ENCODE measurements around the gene RNU4-1. TPM values are rescaled to one million over a fixed set of nuclear protein-coding genes. Genes with fewer than 3 reads are reported as not detected.

The RNU4-1 gene
- polyA plus RNA-seq, 3 donors: not detected

DNA sequence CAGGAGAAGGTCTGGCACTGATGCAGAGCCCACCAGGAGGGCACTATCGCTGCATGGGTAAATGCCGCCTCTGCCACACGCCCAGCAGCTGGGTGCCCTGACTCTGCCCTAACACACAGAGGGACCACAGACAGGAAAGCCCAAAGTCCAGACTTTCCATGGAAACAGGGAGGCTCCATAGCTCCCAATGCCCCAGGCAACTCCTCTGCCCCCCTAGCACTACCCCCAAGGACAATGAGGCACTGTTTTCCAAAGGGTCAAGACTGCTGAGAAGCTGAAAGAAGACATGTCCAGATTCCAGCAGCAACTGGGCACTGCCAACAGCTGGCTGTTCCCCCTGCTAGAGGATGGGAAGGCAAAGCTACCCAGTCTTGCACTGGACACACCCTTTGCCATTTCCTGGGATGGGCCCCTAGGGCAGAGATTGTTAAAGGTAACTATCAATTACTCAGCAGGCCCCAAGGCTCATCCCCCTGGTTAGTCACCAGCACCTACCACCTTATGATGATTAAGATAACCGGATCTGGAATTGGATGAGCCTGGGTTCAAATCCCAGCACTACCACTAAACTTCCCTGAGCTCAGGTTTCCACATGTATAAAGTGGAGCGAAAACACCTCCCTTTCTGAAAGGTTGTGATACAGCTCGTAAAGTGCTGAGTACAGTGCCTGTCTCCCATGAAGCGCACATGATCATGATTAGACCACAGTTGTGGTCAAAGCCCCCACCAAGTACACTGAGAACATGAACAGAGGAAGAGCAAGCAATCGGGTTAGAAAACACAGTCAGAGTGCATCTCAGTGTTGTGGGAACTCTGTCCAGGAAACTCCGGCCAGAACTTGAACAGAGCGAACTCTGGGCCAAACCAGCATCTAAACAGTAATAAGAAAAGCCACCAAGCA lies 30.8 kb downstream of the RNU4-1 start:
- peak overlapping the region; percentile 88 for H3K4me2 ChIP-seq (replicated peaks; ENCODE audit: extremely low read depth, low read length, poor library complexity, severe bottlenecking)
- WGBS (ENCODE audit: insufficient coverage): 59% methylated on average over 5 of the region's 10 CpGs
- no peak for DNase-seq
- H3K9me3 Mint-ChIP-seq: no peaks in the 10 kb centered on the region
- peak overlapping the region; percentile 76 to 93 (median 92) for H3K4me3 ChIP-seq (replicated peaks in 1 of 3; ENCODE audit: low read depth in 2 of 3, low read length in 3 of 3)
- peaks cover 0 to 3% (median 2%) of the 10 kb centered on the region in 3 donors for H3K27me3 Mint-ChIP-seq (ENCODE audit: low read depth in 3 of 3)
- intact Hi-C loops (cut with micrococcal nuclease): no loop called here
- peaks cover 77% of the 10 kb centered on the region for H4K20me1 ChIP-seq (ENCODE audit: insufficient read depth, low read length)
- peaks cover 18 to 44% of the 10 kb centered on the region in 2 donors for H3K36me3 Mint-ChIP-seq
- H2AFZ ChIP-seq (ENCODE audit: insufficient read depth, low read depth, low read length, poor library complexity, severe bottlenecking): peak overlapping the region; percentile 13
- H3K79me2 ChIP-seq (ENCODE audit: insufficient read depth, low read length): peaks cover 83% of the 10 kb centered on the region
- no peaks in the 10 kb centered on the region for H3K9me3 ChIP-seq (replicated peaks in 1 of 2; ENCODE audit: control insufficient read depth in 1 of 2, insufficient read depth in 1 of 2, low read length in 2 of 2)
- H3K36me3 ChIP-seq (replicated peaks in 1 of 2; ENCODE audit: control insufficient read depth in 1 of 2, insufficient read depth in 2 of 2, low read length in 2 of 2): peaks cover 0 to 5% of the 10 kb centered on the region in 2 donors
- H3K27me3 ChIP-seq (ENCODE audit: control insufficient read depth in 2 of 2, insufficient read depth in 2 of 2, low read length in 2 of 2): no peaks in the 10 kb centered on the region
- H3K4me3 Mint-ChIP-seq: peak overlapping the region; percentile 94 to 97
- peak overlapping the region; percentile 45 to 85 for H3K27ac ChIP-seq (ENCODE audit: low read depth in 1 of 2, low read length in 2 of 2)
- peaks cover 85% of the 10 kb centered on the region for H3K4me1 Mint-ChIP-seq
- H3K9ac ChIP-seq (ENCODE audit: insufficient read depth, low read length, poor library complexity, severe bottlenecking): peak overlapping the region; percentile 96
- TF ChIP-seq, protein P1, sequence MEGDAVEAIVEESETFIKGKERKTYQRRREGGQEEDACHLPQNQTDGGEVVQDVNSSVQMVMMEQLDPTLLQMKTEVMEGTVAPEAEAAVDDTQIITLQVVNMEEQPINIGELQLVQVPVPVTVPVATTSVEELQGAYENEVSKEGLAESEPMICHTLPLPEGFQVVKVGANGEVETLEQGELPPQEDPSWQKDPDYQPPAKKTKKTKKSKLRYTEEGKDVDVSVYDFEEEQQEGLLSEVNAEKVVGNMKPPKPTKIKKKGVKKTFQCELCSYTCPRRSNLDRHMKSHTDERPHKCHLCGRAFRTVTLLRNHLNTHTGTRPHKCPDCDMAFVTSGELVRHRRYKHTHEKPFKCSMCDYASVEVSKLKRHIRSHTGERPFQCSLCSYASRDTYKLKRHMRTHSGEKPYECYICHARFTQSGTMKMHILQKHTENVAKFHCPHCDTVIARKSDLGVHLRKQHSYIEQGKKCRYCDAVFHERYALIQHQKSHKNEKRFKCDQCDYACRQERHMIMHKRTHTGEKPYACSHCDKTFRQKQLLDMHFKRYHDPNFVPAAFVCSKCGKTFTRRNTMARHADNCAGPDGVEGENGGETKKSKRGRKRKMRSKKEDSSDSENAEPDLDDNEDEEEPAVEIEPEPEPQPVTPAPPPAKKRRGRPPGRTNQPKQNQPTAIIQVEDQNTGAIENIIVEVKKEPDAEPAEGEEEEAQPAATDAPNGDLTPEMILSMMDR (IDR thresholded peaks at IDR 0.05): no peak
- H3K4me1 ChIP-seq (ENCODE audit: control insufficient read depth in 1 of 2, insufficient read depth in 2 of 2, low read length in 2 of 2): peaks cover 72 to 88% of the 10 kb centered on the region in 2 donors
- H3K27ac Mint-ChIP-seq: peak overlapping the region; percentile 72 to 96 (median 90)

DNA sequence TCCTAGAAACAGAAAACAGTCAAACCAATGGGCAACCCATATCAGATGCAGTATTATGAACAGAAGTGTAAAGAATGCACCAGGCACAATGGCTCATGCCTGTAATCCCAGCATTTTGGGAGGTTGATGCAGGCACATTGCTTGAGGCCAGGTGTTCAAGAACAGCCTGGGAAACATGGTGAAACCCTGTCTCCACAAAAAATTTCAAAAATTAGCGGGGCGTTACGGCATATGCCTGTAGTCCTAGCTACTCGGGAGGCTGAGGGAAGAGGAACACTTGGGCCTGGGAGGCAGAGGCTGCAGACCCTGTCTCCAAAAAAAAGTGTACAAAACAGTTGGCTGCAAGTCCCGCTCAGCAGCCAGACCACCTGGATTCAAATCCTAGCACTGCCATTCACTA lies 32.4 kb downstream of the RNU4-1 start:
- H2AFZ ChIP-seq (ENCODE audit: insufficient read depth, low read depth, low read length, poor library complexity, severe bottlenecking): no peak overlapping the region
- no peaks in the 10 kb centered on the region for H3K27me3 ChIP-seq (ENCODE audit: control insufficient read depth in 2 of 2, insufficient read depth in 2 of 2, low read length in 2 of 2)
- peaks cover 89% of the 10 kb centered on the region for H4K20me1 ChIP-seq (ENCODE audit: insufficient read depth, low read length)
- intact Hi-C loops (cut with micrococcal nuclease): no loop called here
- TF ChIP-seq, protein P1 (IDR thresholded peaks at IDR 0.05): no peak
- peaks cover 0 to 17% of the 10 kb centered on the region in 2 donors for H3K36me3 ChIP-seq (replicated peaks in 1 of 2; ENCODE audit: control insufficient read depth in 1 of 2, insufficient read depth in 2 of 2, low read length in 2 of 2)
- H3K4me1 Mint-ChIP-seq: peaks cover 92% of the 10 kb centered on the region
- no peak overlapping the region for H3K9ac ChIP-seq (ENCODE audit: insufficient read depth, low read length, poor library complexity, severe bottlenecking)
- peak overlapping the region in 1 of 2 donors; percentile 38 for H3K27ac ChIP-seq (ENCODE audit: low read depth in 1 of 2, low read length in 2 of 2)
- peaks cover 99% of the 10 kb centered on the region for H3K79me2 ChIP-seq (ENCODE audit: insufficient read depth, low read length)
- H3K9me3 Mint-ChIP-seq: no peaks in the 10 kb centered on the region
- peak overlapping the region in 1 of 2 donors; percentile 60 for H3K4me3 Mint-ChIP-seq
- no peak overlapping the region for H3K4me3 ChIP-seq (replicated peaks in 1 of 3; ENCODE audit: low read depth in 2 of 3, low read length in 3 of 3)
- H3K9me3 ChIP-seq (replicated peaks in 1 of 2; ENCODE audit: control insufficient read depth in 1 of 2, insufficient read depth in 1 of 2, low read length in 2 of 2): no peaks in the 10 kb centered on the region
- H3K4me1 ChIP-seq (ENCODE audit: control insufficient read depth in 1 of 2, insufficient read depth in 2 of 2, low read length in 2 of 2): peaks cover 83 to 95% of the 10 kb centered on the region in 2 donors
- no peak for DNase-seq
- H3K4me2 ChIP-seq (replicated peaks; ENCODE audit: extremely low read depth, low read length, poor library complexity, severe bottlenecking): no peak overlapping the region
- H3K27ac Mint-ChIP-seq: peak overlapping the region in 2 of 7 donors; percentile 83 to 90
- H3K27me3 Mint-ChIP-seq (ENCODE audit: low read depth in 3 of 3): peaks cover 0 to 2% (median 2%) of the 10 kb centered on the region in 3 donors
- H3K36me3 Mint-ChIP-seq: peaks cover 28 to 55% of the 10 kb centered on the region in 2 donors
- 90% methylated on average over 4 of the region's 5 CpGs for WGBS (ENCODE audit: insufficient coverage)

Data from CD14-positive monocyte (primary cell).